Nephron progenitor cell (in vitro differentiated cells): Measurements from ENCODE around the gene KCNK3.

Source experiments
- DNase-seq: peaks from one replicate; pipeline ENCODE4 v3.0.0; 2021
- H3K27ac Mint-ChIP-seq: 2 replicates; pipeline ENCODE4 v1.8.0; 2021; ENCODE audit warnings: mild to moderate bottlenecking, moderate library complexity, mixed read lengths
- H3K27me3 Mint-ChIP-seq: 2 replicates; pipeline ENCODE4 v1.8.0; 2021; ENCODE audit warnings: mild to moderate bottlenecking, low read depth, mixed read lengths; ENCODE audit not compliant: poor library complexity
- H3K36me3 Mint-ChIP-seq: 2 replicates; pipeline ENCODE4 v1.8.0; 2021; ENCODE audit warnings: low read depth, mixed read lengths
- H3K4me1 Mint-ChIP-seq: 2 replicates; pipeline ENCODE4 v1.8.0; 2021; ENCODE audit warnings: mixed read lengths
- H3K4me3 Mint-ChIP-seq: 2 replicates; pipeline ENCODE4 v1.8.0; 2021; ENCODE audit warnings: mild to moderate bottlenecking, moderate library complexity, mixed read lengths
- H3K9me3 Mint-ChIP-seq: 2 replicates; pipeline ENCODE4 v1.8.0; 2021; ENCODE audit warnings: mild to moderate bottlenecking, moderate library complexity, mixed read lengths
- CTCF ChIP-seq: fragments of 200-600 bp; sonication (generic); IDR thresholded peaks from 2 replicates; pipeline ENCODE4 v1.5.0; 2021; ENCODE audit warnings: antibody characterized with exemption

KCNK3 gene

GRCh38 chr2:26706093-26706492, 13.6 kb downstream of the KCNK3 start:
- DNase-seq, result no peak
- no peaks in the 10 kb centered on the region for H3K27me3 Mint-ChIP-seq
- no peak for TF ChIP-seq CTCF
- H3K9me3 Mint-ChIP-seq, result no peaks in the 10 kb centered on the region
- H3K36me3 Mint-ChIP-seq, result no peaks in the 10 kb centered on the region
- H3K27ac Mint-ChIP-seq, result no peak overlapping the region
- peaks cover 62% of the 10 kb centered on the region for H3K4me1 Mint-ChIP-seq
- H3K4me3 Mint-ChIP-seq, result no peak overlapping the region

- peak; percentile 62 for DNase-seq
- Mint-ChIP-seq H3K27me3 (no peaks in the 10 kb centered on the region), H3K27ac (no peak overlapping the region), H3K4me1 (peaks cover 62% of the 10 kb centered on the region), H3K36me3 (no peaks in the 10 kb centered on the region), H3K4me3 (no peak overlapping the region), H3K9me3 (no peaks in the 10 kb centered on the region)
- no peak for TF ChIP-seq CTCF
Measured at GRCh38 chr2:26706616-26707473, 14.3 kb downstream of the KCNK3 start.

- DNase-seq, result no peak
- Mint-ChIP-seq H3K9me3 (no peaks in the 10 kb centered on the region), H3K4me3 (peak overlapping the region; percentile 11), H3K27me3 (peaks cover 2% of the 10 kb centered on the region), H3K27ac (no peak overlapping the region), H3K4me1 (peaks cover 68% of the 10 kb centered on the region), H3K36me3 (no peaks in the 10 kb centered on the region)
- TF ChIP-seq CTCF, result no peak
Measured at GRCh38 chr2:26707747-26708146, 15.2 kb downstream of the KCNK3 start.

- Mint-ChIP-seq H3K27ac (peak overlapping the region; percentile 40), H3K9me3 (no peaks in the 10 kb centered on the region), H3K27me3 (peaks cover 5% of the 10 kb centered on the region), H3K36me3 (no peaks in the 10 kb centered on the region), H3K4me1 (peaks cover 74% of the 10 kb centered on the region), H3K4me3 (peak overlapping the region; percentile 19)
- TF ChIP-seq CTCF, result no peak
- DNase-seq, result no peak
Measured at GRCh38 chr2:26708457-26708856, 15.9 kb downstream of the KCNK3 start.

GRCh38 chr2:26709323-26710110, 17.0 kb downstream of the KCNK3 start:
- H3K4me3 Mint-ChIP-seq, result peak overlapping the region; percentile 26
- H3K9me3 Mint-ChIP-seq, result no peaks in the 10 kb centered on the region
- peak overlapping the region; percentile 95 for H3K27ac Mint-ChIP-seq
- no peak for TF ChIP-seq CTCF
- H3K36me3 Mint-ChIP-seq, result no peaks in the 10 kb centered on the region
- peaks cover 69% of the 10 kb centered on the region for H3K4me1 Mint-ChIP-seq
- peaks cover 5% of the 10 kb centered on the region for H3K27me3 Mint-ChIP-seq
- DNase-seq, result peak; percentile 66
